Duodenal mucosa (tissue), 2 donors: Measurements from ENCODE around the gene GNG4.

ENCODE experiments used
- H3K27ac ChIP-seq: one replicate; pipeline ENCODE4 v1.7.0; 2013; ENCODE audit warnings: low read depth, low read length
- H3K27me3 ChIP-seq, 2 donors: one replicate each; pipeline ENCODE4 v1.7.0; 2013; ENCODE audit warnings: low read length in 2 of 2, control low read depth in 1 of 2; ENCODE audit not compliant: insufficient read depth in 2 of 2, control insufficient read depth in 1 of 2
- H3K36me3 ChIP-seq, 2 donors: one replicate each; pipeline ENCODE4 v1.7.0; 2013; ENCODE audit warnings: low read length in 2 of 2, control low read depth in 1 of 2; ENCODE audit not compliant: insufficient read depth in 2 of 2, control insufficient read depth in 1 of 2
- H3K4me1 ChIP-seq, 2 donors: one replicate each; pipeline ENCODE4 v1.7.0; 2013; ENCODE audit warnings: low read length in 2 of 2, control low read depth in 1 of 2; ENCODE audit not compliant: insufficient read depth in 2 of 2, control insufficient read depth in 1 of 2
- H3K4me3 ChIP-seq, 2 donors: one replicate each; pipeline ENCODE4 v1.7.0; 2013; ENCODE audit warnings: low read length in 2 of 2, low read depth in 1 of 2
- H3K9ac ChIP-seq, 2 donors: one replicate each; pipeline ENCODE4 v1.7.0; 2013; ENCODE audit warnings: low read length in 2 of 2, low read depth in 1 of 2
- H3K9me3 ChIP-seq, 2 donors: one replicate each; pipeline ENCODE4 v1.7.0; 2013; ENCODE audit warnings: low read length in 2 of 2, control low read depth in 1 of 2; ENCODE audit not compliant: control insufficient read depth in 1 of 2

Gene GNG4

GRCh38 chr1:235567812-235568503 is 81.6 kb downstream of the GNG4 start:
- no peaks in the 10 kb centered on the region for H3K9me3 ChIP-seq
- no peaks in the 10 kb centered on the region for H3K27me3 ChIP-seq
- H3K4me1 ChIP-seq = no peaks in the 10 kb centered on the region
- H3K36me3 ChIP-seq = no peaks in the 10 kb centered on the region
- no peak overlapping the region for H3K9ac ChIP-seq
- no peak overlapping the region for H3K27ac ChIP-seq
- H3K4me3 ChIP-seq = no peak overlapping the region

GRCh38 chr1:235566084-235566483 is 83.5 kb downstream of the GNG4 start:
- Histone ChIP-seq H3K27me3 (no peaks in the 10 kb centered on the region), H3K9me3 (no peaks in the 10 kb centered on the region), H3K27ac (no peak overlapping the region), H3K4me1 (no peaks in the 10 kb centered on the region), H3K9ac (no peak overlapping the region), H3K36me3 (no peaks in the 10 kb centered on the region), H3K4me3 (no peak overlapping the region)

- Histone ChIP-seq H3K9me3 (no peaks in the 10 kb centered on the region), H3K4me1 (no peaks in the 10 kb centered on the region), H3K9ac (no peak overlapping the region), H3K36me3 (no peaks in the 10 kb centered on the region), H3K4me3 (no peak overlapping the region), H3K27ac (no peak overlapping the region), H3K27me3 (no peaks in the 10 kb centered on the region)
Measured at GRCh38 chr1:235563513-235564061, 86.0 kb downstream of the GNG4 start.

GRCh38 chr1:235562589-235562988 is 87.0 kb downstream of the GNG4 start:
- no peaks in the 10 kb centered on the region for H3K36me3 ChIP-seq
- H3K4me1 ChIP-seq = no peaks in the 10 kb centered on the region
- H3K27ac ChIP-seq = no peak overlapping the region
- no peaks in the 10 kb centered on the region for H3K27me3 ChIP-seq
- H3K4me3 ChIP-seq = no peak overlapping the region
- no peaks in the 10 kb centered on the region for H3K9me3 ChIP-seq
- no peak overlapping the region for H3K9ac ChIP-seq

GRCh38 chr1:235558621-235559169 is 90.9 kb downstream of the GNG4 start:
- no peaks in the 10 kb centered on the region for H3K36me3 ChIP-seq
- no peak overlapping the region for H3K9ac ChIP-seq
- H3K9me3 ChIP-seq = no peaks in the 10 kb centered on the region
- no peaks in the 10 kb centered on the region for H3K27me3 ChIP-seq
- no peak overlapping the region for H3K27ac ChIP-seq
- no peak overlapping the region for H3K4me3 ChIP-seq
- no peaks in the 10 kb centered on the region for H3K4me1 ChIP-seq

GRCh38 chr1:235557495-235557894 is 92.1 kb downstream of the GNG4 start:
- Histone ChIP-seq H3K9ac (no peak overlapping the region), H3K36me3 (no peaks in the 10 kb centered on the region)

GRCh38 chr1:235556807-235557206 is 92.8 kb downstream of the GNG4 start:
- Histone ChIP-seq H3K4me3 (no peak overlapping the region), H3K4me1 (no peaks in the 10 kb centered on the region), H3K27me3 (no peaks in the 10 kb centered on the region)

More at GRCh38 chr1:235557495-235557894, 92.1 kb downstream of the GNG4 start:
- Histone ChIP-seq H3K27ac (no peak overlapping the region), H3K4me3 (no peak overlapping the region), H3K27me3 (no peaks in the 10 kb centered on the region), H3K4me1 (no peaks in the 10 kb centered on the region), H3K9me3 (no peaks in the 10 kb centered on the region)

GRCh38 chr1:235553112-235553551 is 96.5 kb downstream of the GNG4 start:
- Histone ChIP-seq H3K27me3 (no peaks in the 10 kb centered on the region), H3K27ac (no peak overlapping the region), H3K4me1 (no peaks in the 10 kb centered on the region), H3K4me3 (no peak overlapping the region), H3K9ac (no peak overlapping the region), H3K36me3 (no peaks in the 10 kb centered on the region), H3K9me3 (no peaks in the 10 kb centered on the region)

More at GRCh38 chr1:235556807-235557206, 92.8 kb downstream of the GNG4 start:
- Histone ChIP-seq H3K36me3 (no peaks in the 10 kb centered on the region), H3K9me3 (no peaks in the 10 kb centered on the region), H3K9ac (no peak overlapping the region), H3K27ac (no peak overlapping the region)

GRCh38 chr1:235552146-235552716 is 97.4 kb downstream of the GNG4 start:
- no peak overlapping the region for H3K9ac ChIP-seq
- no peak overlapping the region for H3K4me3 ChIP-seq
- H3K27ac ChIP-seq = no peak overlapping the region
- H3K4me1 ChIP-seq = no peaks in the 10 kb centered on the region
- no peaks in the 10 kb centered on the region for H3K36me3 ChIP-seq
- no peaks in the 10 kb centered on the region for H3K27me3 ChIP-seq
- no peaks in the 10 kb centered on the region for H3K9me3 ChIP-seq

GRCh38 chr1:235549351-235550139 is 100.0 kb downstream of the GNG4 start:
- Histone ChIP-seq H3K9ac (no peak overlapping the region), H3K27me3 (no peaks in the 10 kb centered on the region), H3K9me3 (no peaks in the 10 kb centered on the region), H3K4me3 (no peak overlapping the region), H3K27ac (no peak overlapping the region), H3K36me3 (no peaks in the 10 kb centered on the region), H3K4me1 (no peaks in the 10 kb centered on the region)
